H1 (cell line): ENCODE results near the gene SLC2A5. TPM values are rescaled to one million over a fixed set of nuclear protein-coding genes. Genes with fewer than 3 reads are reported as not detected.

Source experiments
- FOSL1 ChIP-seq: IDR thresholded peaks from 2 replicates; pipeline ENCODE4 v1.6.1; 2011; ENCODE audit warnings: mild to moderate bottlenecking, low read depth, low read length, moderate library complexity; ENCODE audit not compliant: insufficient read depth
- SP1 ChIP-seq: IDR thresholded peaks from 2 replicates; pipeline ENCODE4 v1.6.1; 2011; ENCODE audit warnings: low read depth, low read length
- TBP ChIP-seq: IDR thresholded peaks from 2 replicates; pipeline ENCODE4 v1.6.1; 2011; ENCODE audit warnings: low read depth, low read length, improper control_type of control experiment
- polyA plus RNA-seq, 7 experiments: library from polyadenylated mRNA; depleted of rRNA in 3 of 7; stranded (reverse) in 5 of 7; unstranded in 2 of 7; fragments of >200 nt in 5 of 7; fragments of 200-250 nt in 2 of 7; gene quantifications; 1 replicate in 5 of 7; 2 replicates in 1 of 7; 4 replicates in 1 of 7; pipeline versions ENCODE4 v1.2.1 to v1.2.3, GENCODE V29; 2011 to 2013; ENCODE audit warnings: missing spikeins in 2 of 7, mixed read lengths in 2 of 7
- total RNA-seq: library from RNA; stranded (reverse); fragmentation: NEBNext Ultra II Directional; extraction: Animal tissue kit (Norgen Biotek cat#: 25700); gene quantifications from 2 replicates; pipeline ENCODE4 v1.2.1, GENCODE V29; 2021
- TF ChIP-seq, protein P1 (sequence below): IDR thresholded peaks from 2 replicates; pipeline ENCODE4 v1.6.1; 2012; ENCODE audit warnings: inconsistent platforms
- TF ChIP-seq, protein P2 (sequence below): IDR thresholded peaks from 2 replicates; pipeline ENCODE4 v1.6.1; 2011; ENCODE audit warnings: low read length, improper control_type of control experiment
- TF ChIP-seq, protein P3 (sequence below): IDR thresholded peaks from 2 replicates; pipeline ENCODE4 v1.6.1; 2012; ENCODE audit warnings: low read length, inconsistent platforms

SLC2A5 gene
- total and polyA plus RNA-seq, 2 of the 8 experiments (the other 6 are each of a cell fraction or from before 2014, with no cell fraction given): 0.12 TPM; not detected in 1

DNA sequence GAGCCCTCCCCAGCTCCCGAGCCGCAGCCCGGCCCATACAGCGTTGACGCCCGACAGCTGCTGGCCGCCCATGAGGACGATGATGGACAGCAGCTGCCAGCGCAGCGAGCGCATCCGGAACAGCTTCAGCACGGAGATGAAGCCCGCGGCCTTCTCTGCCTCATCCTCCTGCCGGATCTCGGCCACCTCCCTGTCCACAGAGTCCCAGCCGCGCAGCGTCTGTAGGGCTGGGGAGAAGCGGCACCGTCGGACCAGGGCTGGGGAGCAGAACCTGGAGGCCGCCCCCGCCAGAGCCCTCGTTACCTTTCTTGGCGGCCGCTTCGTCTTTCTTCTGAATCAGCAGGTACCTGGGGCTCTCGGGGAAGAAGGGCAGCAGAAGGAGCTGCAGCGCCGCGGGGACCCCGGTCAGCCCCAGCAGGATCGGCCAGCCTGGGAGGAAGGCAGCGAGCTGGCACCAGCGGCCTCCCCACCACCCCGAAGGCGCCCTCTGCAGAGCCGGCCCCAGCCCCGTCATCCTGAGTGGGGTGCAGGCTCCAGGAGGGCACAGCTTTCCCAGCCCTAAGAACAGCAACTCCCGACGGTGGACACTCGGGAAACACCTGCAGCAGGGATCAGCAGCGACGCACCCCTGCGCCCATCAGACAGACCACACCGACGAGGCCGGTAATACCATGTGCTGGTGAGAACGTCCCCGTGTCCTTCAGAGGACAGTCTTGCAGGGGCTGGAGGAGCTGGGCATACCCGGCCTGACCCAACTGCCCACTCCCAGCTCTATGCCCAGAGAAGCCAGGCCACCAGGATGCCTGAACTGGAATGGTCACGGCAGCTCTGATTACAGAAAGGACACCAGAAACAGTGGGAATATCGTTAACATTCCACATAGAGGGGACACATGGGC lies 29.4 kb downstream of the SLC2A5 start (continued):
- TF ChIP-seq, protein P1, sequence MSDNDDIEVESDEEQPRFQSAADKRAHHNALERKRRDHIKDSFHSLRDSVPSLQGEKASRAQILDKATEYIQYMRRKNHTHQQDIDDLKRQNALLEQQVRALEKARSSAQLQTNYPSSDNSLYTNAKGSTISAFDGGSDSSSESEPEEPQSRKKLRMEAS: no peak
- TF ChIP-seq SP1 (no peak), TBP (no peak), FOSL1 (no peak)
- TF ChIP-seq, protein P2, sequence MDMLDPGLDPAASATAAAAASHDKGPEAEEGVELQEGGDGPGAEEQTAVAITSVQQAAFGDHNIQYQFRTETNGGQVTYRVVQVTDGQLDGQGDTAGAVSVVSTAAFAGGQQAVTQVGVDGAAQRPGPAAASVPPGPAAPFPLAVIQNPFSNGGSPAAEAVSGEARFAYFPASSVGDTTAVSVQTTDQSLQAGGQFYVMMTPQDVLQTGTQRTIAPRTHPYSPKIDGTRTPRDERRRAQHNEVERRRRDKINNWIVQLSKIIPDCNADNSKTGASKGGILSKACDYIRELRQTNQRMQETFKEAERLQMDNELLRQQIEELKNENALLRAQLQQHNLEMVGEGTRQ: no peak
- TF ChIP-seq, protein P3, sequence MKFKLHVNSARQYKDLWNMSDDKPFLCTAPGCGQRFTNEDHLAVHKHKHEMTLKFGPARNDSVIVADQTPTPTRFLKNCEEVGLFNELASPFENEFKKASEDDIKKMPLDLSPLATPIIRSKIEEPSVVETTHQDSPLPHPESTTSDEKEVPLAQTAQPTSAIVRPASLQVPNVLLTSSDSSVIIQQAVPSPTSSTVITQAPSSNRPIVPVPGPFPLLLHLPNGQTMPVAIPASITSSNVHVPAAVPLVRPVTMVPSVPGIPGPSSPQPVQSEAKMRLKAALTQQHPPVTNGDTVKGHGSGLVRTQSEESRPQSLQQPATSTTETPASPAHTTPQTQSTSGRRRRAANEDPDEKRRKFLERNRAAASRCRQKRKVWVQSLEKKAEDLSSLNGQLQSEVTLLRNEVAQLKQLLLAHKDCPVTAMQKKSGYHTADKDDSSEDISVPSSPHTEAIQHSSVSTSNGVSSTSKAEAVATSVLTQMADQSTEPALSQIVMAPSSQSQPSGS: no peak
